Subcutaneous adipose tissue (tissue), 4 donors: ENCODE measurements around the gene ELAVL1. TPM values are rescaled to one million over a fixed set of nuclear protein-coding genes. Genes with fewer than 3 reads are reported as not detected.

Source experiments
- CTCF ChIP-seq: fragments of 450-650 bp; IDR thresholded peaks from one replicate; pipeline ENCODE4 v1.5.1; 2016; ENCODE audit warnings: low read depth, mild to moderate bottlenecking, control low read depth, antibody characterized with exemption, moderate library complexity
- total RNA-seq, 4 donors: library from RNA; depleted of rRNA; stranded (reverse); fragments of >200 nt; gene quantifications; one replicate each; pipeline ENCODE4 v1.1.0, GENCODE V29; 2016

Gene ELAVL1
- total RNA-seq, 4 donors from 2014 or later: 17.8 to 30.7 (median 26.1) TPM

- TF ChIP-seq CTCF: no peak
Observed at GRCh38 chr19:7965921-7966665, 39.3 kb downstream of the ELAVL1 start.

GRCh38 chr19:7965259-7965841 is 40.1 kb downstream of the ELAVL1 start:
- no peak for TF ChIP-seq CTCF

GRCh38 chr19:7963566-7963965 is 41.9 kb downstream of the ELAVL1 start:
- no peak for TF ChIP-seq CTCF

GRCh38 chr19:7962644-7963268 is 42.7 kb downstream of the ELAVL1 start:
- TF ChIP-seq CTCF: no peak

- TF ChIP-seq CTCF: no peak
Observed at GRCh38 chr19:7961920-7962626, 43.4 kb downstream of the ELAVL1 start.

GRCh38 chr19:7959211-7959610 is 46.2 kb downstream of the ELAVL1 start:
- TF ChIP-seq CTCF: no peak

GRCh38 chr19:7955696-7956095 is 49.7 kb downstream of the ELAVL1 start:
- TF ChIP-seq CTCF: no peak
